GM23338 (cell line): ENCODE data around the gene SLC2A8. TPM values are rescaled to one million over a fixed set of nuclear protein-coding genes. Genes with fewer than 3 reads are reported as not detected.

Experiments
- ATAC-seq: fragments of 200-7000 bp; cut with Tn5 transposase; 3 replicates; pipeline ENCODE4 v1.9.1; 2020
- DNase-seq: peaks from one replicate; pipeline ENCODE4 v3.0.0-alpha.2; 2015; ENCODE audit warnings: low spot score
- H2AFZ ChIP-seq: fragments of 200-600 bp; sonication (generic); 2 replicates; pipeline ENCODE4 v1.8.0; 2016; ENCODE audit warnings: antibody characterized with exemption, mild to moderate bottlenecking, moderate library complexity
- H3F3A ChIP-seq: fragments of 200-600 bp; sonication (generic); replicated peaks from 2 replicates; pipeline ENCODE4 v1.8.0; 2017; ENCODE audit warnings: antibody characterized with exemption, mixed run types, low read depth
- H3K27ac ChIP-seq: fragments of 200-600 bp; sonication (generic); 2 replicates; pipeline ENCODE4 v1.6.1; 2016; ENCODE audit warnings: low read depth
- H3K27me3 ChIP-seq: fragments of 200-600 bp; sonication (generic); 2 replicates; pipeline ENCODE4 v1.8.0; 2016; ENCODE audit warnings: mild to moderate bottlenecking, mixed run types, moderate library complexity; ENCODE audit not compliant: insufficient read depth
- H3K36me3 ChIP-seq: fragments of 200-600 bp; sonication (generic); 2 replicates; pipeline ENCODE4 v1.8.0; 2016; ENCODE audit warnings: mild to moderate bottlenecking; ENCODE audit not compliant: insufficient read depth
- H3K4me1 ChIP-seq: fragments of 200-600 bp; sonication (generic); 2 replicates; pipeline ENCODE4 v1.8.0; 2016; ENCODE audit warnings: mild to moderate bottlenecking, moderate library complexity; ENCODE audit not compliant: insufficient read depth
- H3K4me2 ChIP-seq: fragments of 200-600 bp; sonication (generic); 2 replicates; pipeline ENCODE4 v1.7.1; 2017; ENCODE audit warnings: mixed run types
- H3K4me3 ChIP-seq: fragments of 200-600 bp; sonication (generic); 2 replicates; pipeline ENCODE4 v1.6.1; 2016; ENCODE audit warnings: mixed run types
- H3K79me2 ChIP-seq: fragments of 200-600 bp; sonication (generic); replicated peaks from 2 replicates; pipeline ENCODE4 v1.8.0; 2017; ENCODE audit warnings: mild to moderate bottlenecking; ENCODE audit not compliant: insufficient read depth
- H3K9me2 ChIP-seq: fragments of 200-600 bp; sonication (generic); 2 replicates; pipeline ENCODE4 v1.8.0; 2017; ENCODE audit not compliant: insufficient read depth
- H4K20me1 ChIP-seq: fragments of 200-600 bp; sonication (generic); replicated peaks from 2 replicates; pipeline ENCODE4 v1.8.0; 2017; ENCODE audit warnings: mild to moderate bottlenecking; ENCODE audit not compliant: insufficient read depth
- H3K27ac Mint-ChIP-seq: 2 replicates; pipeline ENCODE4 v1.8.0; 2020; ENCODE audit warnings: inconsistent platforms, mild to moderate bottlenecking, moderate library complexity, mixed read lengths
- H3K27me3 Mint-ChIP-seq: 3 replicates; pipeline ENCODE4 v1.8.0; 2022; ENCODE audit warnings: low read depth, mild to moderate bottlenecking, moderate library complexity, mixed read lengths, inconsistent platforms; ENCODE audit not compliant: insufficient read depth, poor library complexity
- H3K36me3 Mint-ChIP-seq: 3 replicates; pipeline ENCODE4 v1.8.0; 2021; ENCODE audit warnings: low read depth, mild to moderate bottlenecking, inconsistent platforms, moderate library complexity, mixed read lengths
- H3K4me1 Mint-ChIP-seq: 3 replicates; pipeline ENCODE4 v1.8.0; 2020; ENCODE audit warnings: mild to moderate bottlenecking, inconsistent platforms, mixed read lengths
- H3K4me3 Mint-ChIP-seq: 3 replicates; pipeline ENCODE4 v1.8.0; 2021; ENCODE audit warnings: moderate library complexity, mild to moderate bottlenecking, inconsistent platforms, mixed read lengths
- H3K9me3 Mint-ChIP-seq: 3 replicates; pipeline ENCODE4 v1.8.0; 2020; ENCODE audit warnings: moderate library complexity, mild to moderate bottlenecking, inconsistent platforms, mixed read lengths
- CREB1 ChIP-seq: fragments of 250-450 bp; sonication (Bioruptor Pico); IDR thresholded peaks from 2 replicates; pipeline ENCODE4 v1.5.0; 2020; ENCODE audit warnings: low read depth, mild to moderate bottlenecking, moderate library complexity
- ETS1 ChIP-seq: IDR thresholded peaks from 2 replicates; pipeline ENCODE4 v1.6.1; 2016; ENCODE audit warnings: antibody characterized with exemption
- EZH2 ChIP-seq: fragments of 200-600 bp; sonication (generic); IDR thresholded peaks from one replicate; pipeline ENCODE4 v1.8.0; 2017; ENCODE audit warnings: antibody characterized with exemption, mild to moderate bottlenecking, low read depth; ENCODE audit not compliant: unreplicated experiment
- EZH2phosphoT487 ChIP-seq: fragments of 200-600 bp; sonication (generic); IDR thresholded peaks from one replicate; pipeline ENCODE4 v1.8.1; 2018; ENCODE audit warnings: antibody characterized with exemption; ENCODE audit not compliant: unreplicated experiment
- JUNB ChIP-seq: IDR thresholded peaks from one replicate; pipeline ENCODE4 v1.6.1; 2016; ENCODE audit warnings: antibody characterized with exemption; ENCODE audit not compliant: unreplicated experiment
- NANOG ChIP-seq: IDR thresholded peaks from 2 replicates; pipeline ENCODE4 v1.6.1; 2016; ENCODE audit warnings: antibody characterized with exemption, borderline replicate concordance
- POLR2AphosphoS5 ChIP-seq: IDR thresholded peaks from 2 replicates; pipeline ENCODE4 v1.6.1; 2016; ENCODE audit warnings: antibody characterized with exemption, low read depth
- ZNF114 ChIP-seq: fragments of 250-450 bp; sonication (Bioruptor Pico); IDR thresholded peaks from 2 replicates; pipeline ENCODE4 v1.5.0; 2020; ENCODE audit warnings: mild to moderate bottlenecking, moderate library complexity
- ZNF331 ChIP-seq: fragments of 250-450 bp; sonication (Bioruptor Pico); IDR thresholded peaks from 2 replicates; pipeline ENCODE4 v1.5.0; 2020; ENCODE audit warnings: low read depth, mild to moderate bottlenecking, moderate library complexity
- polyA plus RNA-seq: library from polyadenylated mRNA; unstranded; fragments of >200 nt; fragmentation: Nextera tagmentation; extraction: Ambion mirVana; gene quantifications from 2 replicates; pipeline ENCODE4 v1.2.1, GENCODE V29; 2016
- total RNA-seq: library from RNA; depleted of rRNA; stranded (reverse); fragments of >200 nt; shearing (Covaris generic); gene quantifications from 2 replicates; pipeline ENCODE4 v1.2.3, GENCODE V29; 2014
- TF ChIP-seq, protein P1 (sequence below): fragments of 250-450 bp; sonication (Bioruptor Pico); IDR thresholded peaks from 2 replicates; pipeline ENCODE4 v1.5.0; 2020; ENCODE audit warnings: mild to moderate bottlenecking, moderate library complexity
- TF ChIP-seq, protein P2 (sequence below), 2 experiments: fragments of 200-600 bp in 1 of 2; sonication (generic) in 1 of 2; conservative IDR thresholded peaks; 2 replicates each; pipeline versions ENCODE4 v1.5.1 to v1.6.1; 2016 to 2017; ENCODE audit warnings: antibody characterized with exemption in 2 of 2, low read depth in 2 of 2, mild to moderate bottlenecking in 2 of 2, moderate library complexity in 1 of 2

Gene SLC2A8
- total and polyA plus RNA-seq, 2 experiments from 2014 or later: 16.3 to 34.1 TPM

- Histone ChIP-seq H3K4me3 (no peak overlapping the region), H3K27me3 (no peaks in the 10 kb centered on the region), H3K27ac (no peak overlapping the region), H3K4me2 (no peak overlapping the region), H3K79me2 (no peaks in the 10 kb centered on the region), H3K9me2 (0 out of 2 replicates have a peak, but pooled peaks cover 4% of the 10 kb centered on the region), H4K20me1 (no peaks in the 10 kb centered on the region; the same call in 1 of the 2 replicates), H3K4me1 (no peaks in the 10 kb centered on the region; the same call in 1 of the 2 replicates), H3F3A (0 out of 2 replicates have a peak, but pooled peaks cover 2% of the 10 kb centered on the region), H3K36me3 (no peaks in the 10 kb centered on the region), H2AFZ (no peak overlapping the region)
- TF ChIP-seq EZH2phosphoT487: no peak
- no peak for TF ChIP-seq NANOG
- TF ChIP-seq, protein P1, sequence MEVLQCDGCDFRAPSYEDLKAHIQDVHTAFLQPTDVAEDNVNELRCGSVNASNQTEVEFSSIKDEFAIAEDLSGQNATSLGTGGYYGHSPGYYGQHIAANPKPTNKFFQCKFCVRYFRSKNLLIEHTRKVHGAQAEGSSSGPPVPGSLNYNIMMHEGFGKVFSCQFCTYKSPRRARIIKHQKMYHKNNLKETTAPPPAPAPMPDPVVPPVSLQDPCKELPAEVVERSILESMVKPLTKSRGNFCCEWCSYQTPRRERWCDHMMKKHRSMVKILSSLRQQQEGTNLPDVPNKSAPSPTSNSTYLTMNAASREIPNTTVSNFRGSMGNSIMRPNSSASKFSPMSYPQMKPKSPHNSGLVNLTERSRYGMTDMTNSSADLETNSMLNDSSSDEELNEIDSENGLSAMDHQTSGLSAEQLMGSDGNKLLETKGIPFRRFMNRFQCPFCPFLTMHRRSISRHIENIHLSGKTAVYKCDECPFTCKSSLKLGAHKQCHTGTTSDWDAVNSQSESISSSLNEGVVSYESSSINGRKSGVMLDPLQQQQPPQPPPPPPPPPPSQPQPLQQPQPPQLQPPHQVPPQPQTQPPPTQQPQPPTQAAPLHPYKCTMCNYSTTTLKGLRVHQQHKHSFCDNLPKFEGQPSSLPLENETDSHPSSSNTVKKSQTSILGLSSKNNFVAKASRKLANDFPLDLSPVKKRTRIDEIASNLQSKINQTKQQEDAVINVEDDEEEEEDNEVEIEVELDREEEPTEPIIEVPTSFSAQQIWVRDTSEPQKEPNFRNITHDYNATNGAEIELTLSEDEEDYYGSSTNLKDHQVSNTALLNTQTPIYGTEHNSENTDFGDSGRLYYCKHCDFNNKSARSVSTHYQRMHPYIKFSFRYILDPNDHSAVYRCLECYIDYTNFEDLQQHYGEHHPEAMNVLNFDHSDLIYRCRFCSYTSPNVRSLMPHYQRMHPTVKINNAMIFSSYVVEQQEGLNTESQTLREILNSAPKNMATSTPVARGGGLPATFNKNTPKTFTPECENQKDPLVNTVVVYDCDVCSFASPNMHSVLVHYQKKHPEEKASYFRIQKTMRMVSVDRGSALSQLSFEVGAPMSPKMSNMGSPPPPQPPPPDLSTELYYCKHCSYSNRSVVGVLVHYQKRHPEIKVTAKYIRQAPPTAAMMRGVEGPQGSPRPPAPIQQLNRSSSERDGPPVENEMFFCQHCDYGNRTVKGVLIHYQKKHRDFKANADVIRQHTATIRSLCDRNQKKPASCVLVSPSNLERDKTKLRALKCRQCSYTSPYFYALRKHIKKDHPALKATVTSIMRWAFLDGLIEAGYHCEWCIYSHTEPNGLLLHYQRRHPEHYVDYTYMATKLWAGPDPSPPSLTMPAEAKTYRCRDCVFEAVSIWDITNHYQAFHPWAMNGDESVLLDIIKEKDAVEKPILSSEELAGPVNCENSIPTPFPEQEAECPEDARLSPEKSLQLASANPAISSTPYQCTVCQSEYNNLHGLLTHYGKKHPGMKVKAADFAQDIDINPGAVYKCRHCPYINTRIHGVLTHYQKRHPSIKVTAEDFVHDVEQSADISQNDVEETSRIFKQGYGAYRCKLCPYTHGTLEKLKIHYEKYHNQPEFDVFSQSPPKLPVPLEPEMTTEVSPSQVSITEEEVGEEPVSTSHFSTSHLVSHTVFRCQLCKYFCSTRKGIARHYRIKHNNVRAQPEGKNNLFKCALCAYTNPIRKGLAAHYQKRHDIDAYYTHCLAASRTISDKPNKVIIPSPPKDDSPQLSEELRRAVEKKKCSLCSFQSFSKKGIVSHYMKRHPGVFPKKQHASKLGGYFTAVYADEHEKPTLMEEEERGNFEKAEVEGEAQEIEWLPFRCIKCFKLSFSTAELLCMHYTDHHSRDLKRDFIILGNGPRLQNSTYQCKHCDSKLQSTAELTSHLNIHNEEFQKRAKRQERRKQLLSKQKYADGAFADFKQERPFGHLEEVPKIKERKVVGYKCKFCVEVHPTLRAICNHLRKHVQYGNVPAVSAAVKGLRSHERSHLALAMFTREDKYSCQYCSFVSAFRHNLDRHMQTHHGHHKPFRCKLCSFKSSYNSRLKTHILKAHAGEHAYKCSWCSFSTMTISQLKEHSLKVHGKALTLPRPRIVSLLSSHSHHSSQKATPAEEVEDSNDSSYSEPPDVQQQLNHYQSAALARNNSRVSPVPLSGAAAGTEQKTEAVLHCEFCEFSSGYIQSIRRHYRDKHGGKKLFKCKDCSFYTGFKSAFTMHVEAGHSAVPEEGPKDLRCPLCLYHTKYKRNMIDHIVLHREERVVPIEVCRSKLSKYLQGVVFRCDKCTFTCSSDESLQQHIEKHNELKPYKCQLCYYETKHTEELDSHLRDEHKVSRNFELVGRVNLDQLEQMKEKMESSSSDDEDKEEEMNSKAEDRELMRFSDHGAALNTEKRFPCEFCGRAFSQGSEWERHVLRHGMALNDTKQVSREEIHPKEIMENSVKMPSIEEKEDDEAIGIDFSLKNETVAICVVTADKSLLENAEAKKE (CRISPR knock-in tag): peak; percentile 66; the same call in 1 of the 2 replicates
- no peak for TF ChIP-seq ETS1
- no peak for TF ChIP-seq POLR2AphosphoS5
- no peak for TF ChIP-seq EZH2
- TF ChIP-seq JUNB: no peak
- TF ChIP-seq CREB1 (CRISPR knock-in tag): no peak
- TF ChIP-seq ZNF331 (CRISPR knock-in tag): no peak
- TF ChIP-seq, protein P2, sequence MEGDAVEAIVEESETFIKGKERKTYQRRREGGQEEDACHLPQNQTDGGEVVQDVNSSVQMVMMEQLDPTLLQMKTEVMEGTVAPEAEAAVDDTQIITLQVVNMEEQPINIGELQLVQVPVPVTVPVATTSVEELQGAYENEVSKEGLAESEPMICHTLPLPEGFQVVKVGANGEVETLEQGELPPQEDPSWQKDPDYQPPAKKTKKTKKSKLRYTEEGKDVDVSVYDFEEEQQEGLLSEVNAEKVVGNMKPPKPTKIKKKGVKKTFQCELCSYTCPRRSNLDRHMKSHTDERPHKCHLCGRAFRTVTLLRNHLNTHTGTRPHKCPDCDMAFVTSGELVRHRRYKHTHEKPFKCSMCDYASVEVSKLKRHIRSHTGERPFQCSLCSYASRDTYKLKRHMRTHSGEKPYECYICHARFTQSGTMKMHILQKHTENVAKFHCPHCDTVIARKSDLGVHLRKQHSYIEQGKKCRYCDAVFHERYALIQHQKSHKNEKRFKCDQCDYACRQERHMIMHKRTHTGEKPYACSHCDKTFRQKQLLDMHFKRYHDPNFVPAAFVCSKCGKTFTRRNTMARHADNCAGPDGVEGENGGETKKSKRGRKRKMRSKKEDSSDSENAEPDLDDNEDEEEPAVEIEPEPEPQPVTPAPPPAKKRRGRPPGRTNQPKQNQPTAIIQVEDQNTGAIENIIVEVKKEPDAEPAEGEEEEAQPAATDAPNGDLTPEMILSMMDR (conservative IDR thresholded peaks at IDR 0.05; ENCODE audit: low read depth in 2 of 2): peak; percentile 35 to 39; a peak in 3 of 4 replicates
- TF ChIP-seq ZNF114 (CRISPR knock-in tag): no peak
- DNase-seq (peak; percentile 60), ATAC-seq (peak; percentile 95)
- Mint-ChIP-seq H3K27me3 (peaks cover 8% of the 10 kb centered on the region), H3K36me3 (no peaks in the 10 kb centered on the region), H3K9me3 (no peaks in the 10 kb centered on the region), H3K4me3 (no peak overlapping the region), H3K4me1 (peaks cover 11% of the 10 kb centered on the region), H3K27ac (no peak overlapping the region)
Measured at GRCh38 chr9:127384901-127385300, 12.1 kb upstream of the SLC2A8 start.
